Kidney (tissue), 14 donors: Measurements from ENCODE around the gene AANAT. TPM values are rescaled to one million over a fixed set of nuclear protein-coding genes. Genes with fewer than 3 reads are reported as not detected.
A peak's percentile ranks its signal among the peaks of the same experiment; 100 is the strongest.

ENCODE experiments used
- DNase-seq, 5 donors: peaks; one replicate each; pipeline ENCODE4 v3.0.0-alpha.2; 2013 to 2020
- FAIRE-seq: peaks from 2 replicates; lab custom pipeline; 2012; peaks lifted over from hg19 to GRCh38; lab: Jason Lieb, UNC
- H3K27ac ChIP-seq, 2 donors: one replicate each; pipeline ENCODE4 v1.7.0; 2013; ENCODE audit warnings: low read depth in 2 of 2, low read length in 2 of 2, inconsistent platforms in 1 of 2
- H3K27me3 ChIP-seq: one replicate; pipeline ENCODE4 v1.7.1; 2013; ENCODE audit warnings: low read length, inconsistent platforms; ENCODE audit not compliant: control insufficient read depth, insufficient read depth
- H3K36me3 ChIP-seq, 3 donors: one replicate each; pipeline versions ENCODE4 v1.7.0 to v1.7.1; 2013; ENCODE audit warnings: low read length in 3 of 3, control low read depth in 1 of 3, inconsistent platforms in 1 of 3; ENCODE audit not compliant: insufficient read depth in 3 of 3, control insufficient read depth in 2 of 3
- H3K4me1 ChIP-seq, 3 donors: one replicate each; pipeline versions ENCODE4 v1.7.0 to v1.7.1; 2013; ENCODE audit warnings: low read length in 3 of 3, inconsistent platforms in 1 of 3, low read depth in 1 of 3; ENCODE audit not compliant: control insufficient read depth in 2 of 3, insufficient read depth in 2 of 3
- H3K4me3 ChIP-seq, 3 donors: one replicate each; pipeline versions ENCODE4 v1.7.0 to v1.8.1; 2013; ENCODE audit warnings: low read length in 3 of 3, control low read depth in 1 of 3, inconsistent platforms in 1 of 3
- H3K9ac ChIP-seq, 3 donors: one replicate each; pipeline versions ENCODE4 v1.7.0 to v1.7.1; 2013; ENCODE audit warnings: low read length in 3 of 3, control low read depth in 1 of 3, inconsistent platforms in 1 of 3
- H3K9me3 ChIP-seq, 3 donors: one replicate each; pipeline versions ENCODE4 v1.7.0 to v1.7.1; 2013; ENCODE audit warnings: low read length in 3 of 3, control low read depth in 1 of 3, inconsistent platforms in 1 of 3; ENCODE audit not compliant: control insufficient read depth in 2 of 3, insufficient read depth in 1 of 3
- intact Hi-C: fragments of 100-400 bp; cut with DNase I; formaldehyde crosslinking; loops from one replicate; pipeline ENCODE4 v1.11.1; 2022
- polyA plus RNA-seq: library from polyadenylated mRNA; stranded (reverse); fragments of 350-450 nt; fragmentation: Illumina TruSeq; extraction: RNeasy Lipid Tissue Mini Kit (QIAGEN cat#74804); gene quantifications from one replicate; pipeline ENCODE4 v1.2.3, GENCODE V29; 2014; ENCODE audit warnings: low read depth, low replicate concordance; ENCODE audit not compliant: insufficient read depth
- total RNA-seq: library from RNA; stranded (reverse); fragmentation: NEBNext Ultra II Directional; extraction: Animal tissue kit (Norgen Biotek cat#: 25700); gene quantifications from one replicate; pipeline ENCODE4 v1.2.1, GENCODE V29; 2021
- TF ChIP-seq, protein P1 (sequence below): IDR thresholded peaks from 3 replicates; pipeline ENCODE4 v1.5.1; 2012; ENCODE audit warnings: mild to moderate bottlenecking, moderate library complexity, borderline replicate concordance; ENCODE audit not compliant: insufficient read depth; ENCODE audit errors: extremely low read depth
- donor health status: control.
- donor health status: control.
- donor health status: control.
- donor health status: control.
- donor health status: control.
- donor health status: DM: yes; HTN: yes; CAD: no.
- donor health status: Normal renal cell carcinoma (clear cell type).

Gene AANAT
- total and polyA plus RNA-seq, 2 donors from 2014 or later, result not detected

DNA sequence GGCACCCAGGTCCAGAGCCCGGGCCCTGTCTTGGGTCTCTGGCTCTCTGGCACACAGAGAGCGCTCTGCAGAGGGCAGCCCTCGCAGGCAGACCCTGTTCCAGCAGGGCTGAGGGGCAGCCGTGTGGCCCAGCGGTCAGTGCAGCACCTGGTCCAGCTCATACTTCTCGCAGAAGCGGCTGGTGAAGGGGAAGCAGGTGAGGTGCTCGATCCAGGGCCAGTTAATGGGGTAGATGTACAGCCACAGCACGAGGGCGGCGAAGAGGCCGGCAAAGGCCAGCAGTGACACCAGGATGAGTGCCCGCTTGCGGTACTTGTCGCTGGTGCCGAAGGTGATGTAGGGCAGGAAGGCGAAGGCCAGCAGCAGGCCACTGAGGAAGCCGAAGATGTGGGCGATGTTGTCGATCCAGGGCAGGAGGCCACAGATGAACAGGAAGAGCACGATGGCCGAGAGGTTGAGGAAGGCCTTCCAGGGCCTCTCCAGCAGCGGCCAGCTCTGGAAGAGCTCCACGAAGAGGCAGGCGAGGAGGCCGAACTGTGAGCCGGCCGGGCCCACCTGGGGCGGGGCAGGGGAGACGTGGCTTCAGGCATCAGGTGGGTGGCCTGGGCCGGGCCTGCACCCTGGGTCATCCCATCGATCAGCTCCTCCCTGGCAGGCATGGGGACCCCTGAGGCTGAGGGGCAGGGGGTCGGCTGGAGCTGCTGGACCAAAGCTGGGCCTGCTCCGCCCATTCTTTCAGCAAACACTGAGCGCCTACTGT, 4.3 kb downstream of the AANAT start:
- Histone ChIP-seq H3K9me3 (no peaks in the 10 kb centered on the region), H3K4me1 (no peaks in the 10 kb centered on the region), H3K36me3 (no peaks in the 10 kb centered on the region), H3K27ac (no peak overlapping the region), H3K27me3 (no peaks in the 10 kb centered on the region), H3K4me3 (no peak overlapping the region), H3K9ac (no peak overlapping the region)
- TF ChIP-seq, protein P1, sequence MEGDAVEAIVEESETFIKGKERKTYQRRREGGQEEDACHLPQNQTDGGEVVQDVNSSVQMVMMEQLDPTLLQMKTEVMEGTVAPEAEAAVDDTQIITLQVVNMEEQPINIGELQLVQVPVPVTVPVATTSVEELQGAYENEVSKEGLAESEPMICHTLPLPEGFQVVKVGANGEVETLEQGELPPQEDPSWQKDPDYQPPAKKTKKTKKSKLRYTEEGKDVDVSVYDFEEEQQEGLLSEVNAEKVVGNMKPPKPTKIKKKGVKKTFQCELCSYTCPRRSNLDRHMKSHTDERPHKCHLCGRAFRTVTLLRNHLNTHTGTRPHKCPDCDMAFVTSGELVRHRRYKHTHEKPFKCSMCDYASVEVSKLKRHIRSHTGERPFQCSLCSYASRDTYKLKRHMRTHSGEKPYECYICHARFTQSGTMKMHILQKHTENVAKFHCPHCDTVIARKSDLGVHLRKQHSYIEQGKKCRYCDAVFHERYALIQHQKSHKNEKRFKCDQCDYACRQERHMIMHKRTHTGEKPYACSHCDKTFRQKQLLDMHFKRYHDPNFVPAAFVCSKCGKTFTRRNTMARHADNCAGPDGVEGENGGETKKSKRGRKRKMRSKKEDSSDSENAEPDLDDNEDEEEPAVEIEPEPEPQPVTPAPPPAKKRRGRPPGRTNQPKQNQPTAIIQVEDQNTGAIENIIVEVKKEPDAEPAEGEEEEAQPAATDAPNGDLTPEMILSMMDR, result no peak
- FAIRE-seq, result no peak
- DNase-seq, result peak in 1 of 5 donors; percentile 70
- intact Hi-C loops, result no loop called here

DNA sequence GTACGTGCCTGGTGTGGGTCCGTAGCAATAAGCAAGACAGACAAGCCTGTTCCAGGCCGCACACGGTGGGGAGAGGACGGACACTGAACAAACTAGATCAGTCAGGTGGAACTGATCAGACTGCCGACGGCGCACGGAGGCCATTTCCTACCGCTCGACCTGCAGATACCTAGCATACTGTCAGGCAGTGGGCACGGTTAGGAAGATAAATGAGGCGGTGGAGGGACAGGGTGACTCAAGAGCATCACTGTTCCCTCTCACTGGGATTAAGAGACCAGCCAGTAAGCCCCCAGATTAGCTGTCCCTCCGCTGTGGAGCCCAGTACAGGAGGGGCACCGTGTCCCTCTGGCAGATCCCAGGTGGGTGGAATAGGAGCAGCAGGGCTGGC, 4.8 kb downstream of the AANAT start:
- H3K27ac ChIP-seq, result no peak overlapping the region
- H3K9ac ChIP-seq, result no peak overlapping the region
- intact Hi-C loops, result no loop called here
- FAIRE-seq, result no peak
- no peaks in the 10 kb centered on the region for H3K9me3 ChIP-seq
- TF ChIP-seq, protein P1, result no peak
- H3K4me1 ChIP-seq, result no peaks in the 10 kb centered on the region
- no peaks in the 10 kb centered on the region for H3K36me3 ChIP-seq
- DNase-seq, result no peak
- no peaks in the 10 kb centered on the region for H3K27me3 ChIP-seq
- no peak overlapping the region for H3K4me3 ChIP-seq

DNA sequence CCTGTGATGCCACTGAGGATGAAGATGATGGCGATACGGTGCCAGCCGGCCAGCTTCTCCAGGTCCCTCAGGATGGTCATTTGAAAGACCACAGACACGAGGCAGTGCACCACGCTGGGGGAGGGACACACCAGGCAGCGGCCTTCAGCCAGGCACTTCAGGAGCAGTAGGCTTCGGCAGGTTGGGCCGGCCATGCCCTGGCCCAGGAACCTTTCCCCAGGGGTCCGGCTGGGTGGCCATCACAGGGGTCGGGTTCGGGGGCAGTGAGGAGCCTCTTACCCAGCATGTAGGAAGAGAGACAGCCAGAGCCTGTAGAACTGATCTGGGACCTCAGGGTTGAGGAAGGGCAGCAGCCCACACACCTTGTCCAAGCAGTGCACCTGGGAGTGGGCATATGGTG, 5.3 kb downstream of the AANAT start:
- intact Hi-C loops, result no loop called here
- no peak overlapping the region for H3K27ac ChIP-seq
- no peak overlapping the region for H3K4me3 ChIP-seq
- no peaks in the 10 kb centered on the region for H3K36me3 ChIP-seq
- no peaks in the 10 kb centered on the region for H3K9me3 ChIP-seq
- H3K4me1 ChIP-seq, result no peaks in the 10 kb centered on the region
- FAIRE-seq (no peak), DNase-seq (no peak)
- H3K27me3 ChIP-seq, result no peaks in the 10 kb centered on the region
- no peak overlapping the region for H3K9ac ChIP-seq
- TF ChIP-seq, protein P1, result no peak
